ENCODE measurements around the gene TTC28. TPM values are rescaled to one million over a fixed set of nuclear protein-coding genes. Genes with fewer than 3 reads are reported as not detected.
A peak's percentile ranks its signal among the peaks of the same experiment; 100 is the strongest.

TTC28 gene
- total RNA-seq, 4 donors from 2014 or later, result 10.2 to 23.8 (median 13.4) TPM

DNA sequence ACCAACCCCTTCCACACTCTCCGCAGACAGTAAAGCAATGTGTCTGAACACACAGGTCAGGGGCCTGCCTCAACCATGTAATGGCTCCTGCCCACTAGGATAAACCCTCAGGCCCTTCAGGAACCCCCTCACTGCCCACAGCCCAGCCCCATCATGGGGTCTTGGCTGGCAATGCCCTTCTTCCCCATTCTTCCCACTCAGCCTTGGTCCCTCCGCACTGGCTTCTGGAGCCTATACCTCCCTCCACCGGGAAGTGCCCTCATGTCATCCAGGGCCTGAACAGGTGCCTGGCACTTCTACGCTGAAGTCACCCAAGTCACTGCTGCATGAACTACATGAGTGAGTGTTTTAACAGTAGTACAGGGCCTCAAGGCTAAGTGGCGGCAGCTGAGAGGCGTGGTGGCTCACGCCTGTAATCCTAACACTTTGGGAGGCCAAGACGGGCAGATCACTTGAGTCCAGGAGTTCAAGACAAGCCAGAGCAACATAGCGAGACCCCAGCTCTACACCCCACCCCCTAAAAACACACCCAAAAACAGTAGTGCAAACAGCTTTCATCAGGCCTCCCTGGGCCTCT, 685.8 kb downstream of the TTC28 start:
- TF ChIP-seq, protein P1, sequence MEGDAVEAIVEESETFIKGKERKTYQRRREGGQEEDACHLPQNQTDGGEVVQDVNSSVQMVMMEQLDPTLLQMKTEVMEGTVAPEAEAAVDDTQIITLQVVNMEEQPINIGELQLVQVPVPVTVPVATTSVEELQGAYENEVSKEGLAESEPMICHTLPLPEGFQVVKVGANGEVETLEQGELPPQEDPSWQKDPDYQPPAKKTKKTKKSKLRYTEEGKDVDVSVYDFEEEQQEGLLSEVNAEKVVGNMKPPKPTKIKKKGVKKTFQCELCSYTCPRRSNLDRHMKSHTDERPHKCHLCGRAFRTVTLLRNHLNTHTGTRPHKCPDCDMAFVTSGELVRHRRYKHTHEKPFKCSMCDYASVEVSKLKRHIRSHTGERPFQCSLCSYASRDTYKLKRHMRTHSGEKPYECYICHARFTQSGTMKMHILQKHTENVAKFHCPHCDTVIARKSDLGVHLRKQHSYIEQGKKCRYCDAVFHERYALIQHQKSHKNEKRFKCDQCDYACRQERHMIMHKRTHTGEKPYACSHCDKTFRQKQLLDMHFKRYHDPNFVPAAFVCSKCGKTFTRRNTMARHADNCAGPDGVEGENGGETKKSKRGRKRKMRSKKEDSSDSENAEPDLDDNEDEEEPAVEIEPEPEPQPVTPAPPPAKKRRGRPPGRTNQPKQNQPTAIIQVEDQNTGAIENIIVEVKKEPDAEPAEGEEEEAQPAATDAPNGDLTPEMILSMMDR (IDR thresholded peaks at IDR 0.05), result no peak
- TF ChIP-seq POLR2A (IDR thresholded peaks at IDR 0.05), result no peak
- intact Hi-C loops (cut with DNase I; ENCODE audit: low total_unique reads), result no loop called here
- WGBS, 2 donors, result 93 to 95% methylated on average over 9 of the region's 9 CpGs

DNA sequence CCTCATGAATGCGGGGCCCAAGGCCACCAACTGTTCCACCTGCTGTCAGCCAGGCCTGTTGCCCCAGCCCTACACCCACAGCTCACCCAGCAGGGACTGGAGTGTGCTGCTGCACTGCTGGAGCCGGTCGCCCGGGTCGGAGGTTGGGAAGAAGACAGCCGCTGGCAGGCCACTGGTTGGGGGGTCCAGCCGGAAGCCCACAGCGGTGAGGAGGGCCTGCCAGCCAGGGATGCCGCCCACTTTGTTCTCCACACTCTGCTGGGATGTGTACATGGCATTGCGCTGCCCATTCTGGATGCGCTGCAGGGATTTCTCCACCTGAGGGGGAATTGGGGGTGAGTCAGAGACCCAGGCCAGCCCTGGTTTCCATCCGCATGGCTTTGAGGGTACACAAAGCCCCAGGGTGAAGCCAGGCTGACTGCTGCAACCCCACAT, 686.4 kb downstream of the TTC28 start:
- DNase-seq (ENCODE audit: low spot score in 2 of 2), result peak in 1 of 2 donors; percentile 75
- WGBS, 2 donors, result 92 to 97% methylated on average over 11 to 12 of the region's 12 CpGs
- intact Hi-C loops (cut with DNase I; ENCODE audit: low total_unique reads), result no loop called here
- no peak overlapping the region for H3K4me3 ChIP-seq (ENCODE audit: low read depth, poor library complexity, severe bottlenecking)
- no peak for TF ChIP-seq POLR2A (IDR thresholded peaks at IDR 0.05)
- TF ChIP-seq, protein P1 (IDR thresholded peaks at IDR 0.05), result no peak

More for the DNA sequence above, 685.8 kb downstream of the TTC28 start:
- peak in 1 of 2 donors; percentile 58 for DNase-seq (ENCODE audit: low spot score in 2 of 2)
- no peak overlapping the region for H3K4me3 ChIP-seq (ENCODE audit: low read depth, poor library complexity, severe bottlenecking)

DNA sequence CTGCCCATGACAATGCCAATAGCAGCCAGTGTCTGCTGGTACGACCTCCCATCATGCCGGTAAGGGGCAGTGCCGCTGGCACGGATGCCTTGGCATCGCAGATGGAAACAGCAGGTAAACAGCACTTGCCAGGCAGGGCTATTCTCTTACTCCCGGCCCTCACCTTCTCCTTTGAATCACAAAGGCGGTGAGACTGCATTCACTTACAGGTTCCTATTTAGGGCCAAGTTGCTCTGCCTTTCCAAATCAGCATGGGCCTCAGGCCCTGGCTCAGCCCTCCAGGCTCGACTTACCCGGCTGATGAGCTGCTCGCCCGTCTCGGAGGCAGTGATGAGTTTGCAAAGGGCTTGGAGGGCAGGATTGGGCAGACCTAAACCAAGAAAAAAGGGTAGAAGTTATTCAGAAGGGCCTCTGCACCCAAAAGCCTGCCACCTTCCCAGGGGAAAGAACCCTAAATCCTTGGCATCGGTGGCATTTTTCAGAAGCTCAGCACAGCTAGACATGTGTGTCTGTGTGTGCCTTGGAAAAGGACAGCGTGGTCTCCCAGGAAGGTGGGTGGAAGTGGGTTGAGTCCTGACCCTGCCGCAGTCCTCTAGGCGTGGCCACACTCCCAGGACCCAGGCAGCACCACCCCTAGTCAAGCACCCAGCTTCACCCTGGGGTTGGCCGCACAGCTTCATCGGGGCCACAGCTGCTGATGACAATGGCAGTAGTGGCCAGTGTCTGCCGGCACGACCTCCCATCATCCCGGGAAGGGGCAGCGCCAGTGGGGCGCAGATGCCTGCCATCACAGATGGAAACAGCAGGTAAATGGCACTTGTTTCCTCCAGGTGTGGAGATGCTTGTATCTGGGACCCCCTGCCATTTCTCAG, 687.1 kb downstream of the TTC28 start:
- TF ChIP-seq, protein P1 (IDR thresholded peaks at IDR 0.05), result no peak
- no peak for TF ChIP-seq POLR2A (IDR thresholded peaks at IDR 0.05)
- H3K4me3 ChIP-seq (ENCODE audit: low read depth, poor library complexity, severe bottlenecking), result no peak overlapping the region
- peak in 1 of 2 donors; percentile 79 for DNase-seq (ENCODE audit: low spot score in 2 of 2)
- 89 to 94% methylated on average over 20 to 23 of the region's 23 CpGs for WGBS, 2 donors
- intact Hi-C loops (cut with DNase I; ENCODE audit: low total_unique reads), result no loop called here

DNA sequence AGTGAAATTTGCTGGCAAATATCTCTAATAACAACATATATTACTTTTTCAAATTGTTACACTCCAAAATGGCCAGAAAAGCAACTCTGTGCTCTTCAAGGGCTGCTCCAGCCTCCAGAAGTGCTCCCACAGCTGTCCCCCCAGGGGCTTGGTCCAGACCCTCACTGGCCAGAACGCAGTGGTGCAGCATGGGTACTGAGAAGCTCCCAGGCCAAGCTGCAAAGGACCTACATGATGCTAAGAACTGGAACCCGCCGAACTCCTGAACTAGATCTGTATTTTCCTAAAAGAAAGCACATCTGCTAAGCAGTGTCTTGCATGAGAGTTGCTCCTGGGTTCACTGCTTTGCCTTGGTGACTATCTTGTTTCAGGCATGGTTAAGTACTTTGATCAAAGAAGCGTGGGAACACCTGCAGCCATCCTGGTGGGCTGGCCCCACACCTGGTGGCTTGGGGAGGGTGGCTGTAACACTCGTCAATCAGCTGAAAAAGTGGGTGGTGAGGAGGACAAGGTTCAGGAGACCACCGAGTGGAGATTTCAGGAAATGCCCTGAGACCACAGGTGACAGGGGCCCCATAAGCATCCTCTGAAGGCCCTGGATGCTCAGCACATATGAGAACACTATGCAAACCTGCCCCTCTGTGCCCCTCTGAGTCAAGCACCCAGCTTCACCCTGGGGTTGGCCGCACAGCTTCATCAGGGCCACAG, 687.9 kb downstream of the TTC28 start:
- no peak overlapping the region for H3K4me3 ChIP-seq (ENCODE audit: low read depth, poor library complexity, severe bottlenecking)
- WGBS, 2 donors, result 89 to 93% methylated on average over 7 of the region's 7 CpGs
- DNase-seq (ENCODE audit: low spot score in 2 of 2), result peak in 1 of 2 donors; percentile 76
- intact Hi-C loops (cut with DNase I; ENCODE audit: low total_unique reads), result no loop called here
- TF ChIP-seq, protein P1 (IDR thresholded peaks at IDR 0.05), result no peak
- TF ChIP-seq POLR2A (IDR thresholded peaks at IDR 0.05), result no peak

DNA sequence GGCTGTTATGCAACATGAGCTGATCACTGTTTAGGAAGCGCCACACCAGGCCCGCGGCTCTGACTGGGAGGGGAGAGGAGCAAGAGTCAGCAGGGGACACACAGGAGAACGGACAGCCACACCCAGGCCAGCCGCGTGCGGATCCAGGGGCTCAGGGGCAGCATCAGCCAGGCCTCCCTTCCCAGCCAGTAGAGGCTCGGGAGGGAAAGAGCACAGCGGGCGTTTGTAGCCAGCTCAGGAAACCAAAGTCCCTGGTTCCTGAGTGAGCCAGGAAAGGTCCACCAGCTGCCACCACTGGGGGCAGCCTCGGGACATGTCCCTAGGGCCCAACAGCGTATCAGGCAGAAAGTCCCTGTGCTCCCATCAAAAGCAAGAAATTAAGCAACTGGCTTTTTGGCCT, 688.8 kb downstream of the TTC28 start:
- WGBS, 2 donors, result 69 to 76% methylated on average over 11 to 12 of the region's 12 CpGs
- no peak overlapping the region for H3K4me3 ChIP-seq (ENCODE audit: low read depth, poor library complexity, severe bottlenecking)
- intact Hi-C loops (cut with DNase I; ENCODE audit: low total_unique reads), result no loop called here
- peak in 1 of 2 donors; percentile 91 for DNase-seq (ENCODE audit: low spot score in 2 of 2)
- TF ChIP-seq, protein P1 (IDR thresholded peaks at IDR 0.05), result no peak
- TF ChIP-seq POLR2A (IDR thresholded peaks at IDR 0.05), result no peak

Data from lower leg skin (tissue), 4 donors.